ENCODE results near the gene TRIM24. TPM values are rescaled to one million over a fixed set of nuclear protein-coding genes. Genes with fewer than 3 reads are reported as not detected.
A peak's percentile ranks its signal among the peaks of the same experiment; 100 is the strongest.

The TRIM24 gene
- total and polyA plus RNA-seq, 2 of the 13 experiments (the other 11 are each of a cell fraction or from before 2014, with no cell fraction given): 100 to 106 TPM

GRCh38 chr7:138565451-138566114 lies 105.5 kb downstream of the TRIM24 start (continued):
- peak; percentile 77 for TF ChIP-seq ZNF281 (CRISPR knock-in tag; IDR thresholded peaks at IDR 0.05; ENCODE audit: borderline replicate concordance)
- no peak for TF ChIP-seq HIC2 (CRISPR knock-in tag; IDR thresholded peaks at IDR 0.05; ENCODE audit: low read depth)
- no peak for TF ChIP-seq ZNF615 (CRISPR knock-in tag; IDR thresholded peaks at IDR 0.05; ENCODE audit: borderline replicate concordance)
- TF ChIP-seq CTCF (CRISPR knock-in tag; IDR thresholded peaks at IDR 0.05): no peak
- no peak for TF ChIP-seq ZNF7 (CRISPR knock-in tag; IDR thresholded peaks at IDR 0.05)
- TF ChIP-seq ZNF180 (CRISPR knock-in tag; IDR thresholded peaks at IDR 0.05; ENCODE audit: borderline replicate concordance, low read depth): no peak
- no peak for TF ChIP-seq DBP (CRISPR knock-in tag; IDR thresholded peaks at IDR 0.05; ENCODE audit: not compliant biosample characterization)
- TF ChIP-seq SNRNP70 (IDR thresholded peaks at IDR 0.05; ENCODE audit: low read depth, low read length): no peak
- TF ChIP-seq SNAI1 (CRISPR knock-in tag; IDR thresholded peaks at IDR 0.05; ENCODE audit: borderline replicate concordance): no peak
- TF ChIP-seq PRDM10 (CRISPR knock-in tag; IDR thresholded peaks at IDR 0.05; ENCODE audit: low read depth): no peak
- no peak for TF ChIP-seq DR1 (CRISPR knock-in tag; IDR thresholded peaks at IDR 0.05)
- TF ChIP-seq ZBTB49 (CRISPR knock-in tag; IDR thresholded peaks at IDR 0.05; ENCODE audit: borderline replicate concordance): no peak
